Stimulated activated CD8-positive, alpha-beta memory T cell treated with anti-CD3 and anti-CD28 coated beads, Interleukin-15, amount 100 ng/mL, for 48 hours (primary cell): ENCODE measurements around the gene ARHGAP20.
"Not testable (repeated sequence)": the region's sequence is repeated elsewhere in the genome, so short reads cannot be mapped to it uniquely, and the experiment has no call there.

Experiments
- DNase-seq, 2 donors: peaks; one replicate each; pipeline ENCODE4 v3.0.0-alpha.2; 2020; ENCODE audit warnings: low read depth in 2 of 2

ARHGAP20 gene

GRCh38 chr11:110715541-110715940 lies 3.3 kb upstream of the ARHGAP20 start:
- no peak for DNase-seq

- no peak for DNase-seq
Measured at GRCh38 chr11:110713449-110713776, 1.2 kb upstream of the ARHGAP20 start.

GRCh38 chr11:110712659-110713448 lies 617 bp upstream of the ARHGAP20 start:
- no peak for DNase-seq

- no peak for DNase-seq
Measured at GRCh38 chr11:110711448-110711775, 825 bp downstream of the ARHGAP20 start.

GRCh38 chr11:110710628-110711381 lies 1.4 kb downstream of the ARHGAP20 start:
- DNase-seq = no peak

GRCh38 chr11:110704210-110704864 lies 7.9 kb downstream of the ARHGAP20 start:
- no peak for DNase-seq

GRCh38 chr11:110691926-110692325 lies 20.3 kb downstream of the ARHGAP20 start:
- no peak for DNase-seq

GRCh38 chr11:110689306-110689705 lies 22.9 kb downstream of the ARHGAP20 start:
- DNase-seq = no peak

GRCh38 chr11:110679323-110679975 lies 32.8 kb downstream of the ARHGAP20 start:
- no peak for DNase-seq

GRCh38 chr11:110675548-110675947 lies 36.7 kb downstream of the ARHGAP20 start:
- no peak for DNase-seq

GRCh38 chr11:110665689-110666465 lies 46.4 kb downstream of the ARHGAP20 start:
- DNase-seq = no peak

- no peak for DNase-seq
Measured at GRCh38 chr11:110655967-110656366, 56.3 kb downstream of the ARHGAP20 start.

- no peak for DNase-seq
Measured at GRCh38 chr11:110654456-110654855, 57.8 kb downstream of the ARHGAP20 start.

- DNase-seq = no peak
Measured at GRCh38 chr11:110645253-110645652, 67.0 kb downstream of the ARHGAP20 start.

GRCh38 chr11:110634370-110634769 lies 77.9 kb downstream of the ARHGAP20 start:
- no peak for DNase-seq

GRCh38 chr11:110631551-110631950 lies 80.7 kb downstream of the ARHGAP20 start:
- DNase-seq = no peak

- no peak for DNase-seq
Measured at GRCh38 chr11:110629594-110629993, 82.6 kb downstream of the ARHGAP20 start.

- DNase-seq = no peak
Measured at GRCh38 chr11:110621826-110622225, 90.4 kb downstream of the ARHGAP20 start.

- DNase-seq = not testable (repeated sequence)
Measured at GRCh38 chr11:110619366-110619765, 92.9 kb downstream of the ARHGAP20 start.

GRCh38 chr11:110614031-110614430 lies 98.2 kb downstream of the ARHGAP20 start:
- no peak for DNase-seq

- DNase-seq = no peak
Measured at GRCh38 chr11:110613197-110613918, 98.9 kb downstream of the ARHGAP20 start.
